Heart left ventricle (tissue), 13 donors: ENCODE measurements around the gene F8.

Experiments
- CTCF ChIP-seq, 12 donors: fragments of 200-600 bp; sonication (generic) in 4 of 12; IDR thresholded peaks; one replicate each; pipeline versions ENCODE4 v1.5.0 to v1.8.0; 2018 to 2022; ENCODE audit warnings: antibody characterized with exemption in 12 of 12, mild to moderate bottlenecking in 5 of 12
- POLR2A ChIP-seq, 2 donors: fragments of 450-650 bp; IDR thresholded peaks; one replicate each; pipeline ENCODE4 v1.6.1; 2017; ENCODE audit warnings: antibody characterized with exemption in 2 of 2, mild to moderate bottlenecking in 2 of 2, moderate library complexity in 2 of 2
- donor health status: ischemic (EF 13 %, LVEDD 7.1; RV severe dilation, severe dysfunction).
- donor health status: DM: no; HTN: yes; CAD: no.
- donor health status: DM: no; HTN: no; CAD: no.
- donor health status: ischemic (EF 25% LVEDD 6.9; RV normal size, moderate dysfunction).
- donor health status: ischemic (EF 25% LVEDD 5.7; RV mildly dilated, moderate dysfunction).
- donor health status: ischemic (EF 35%, LVEDD 5.7; RV mildly dilated, moderate dysfunction).
- donor health status: nonischemic (EF 11% LVEDD 7.7; RV severe dilation, severe dysfunction).
- donor health status: DM: yes; HTN: yes; CAD: no.
- donor health status: PGD.
- donor health status: ischemic (EF 29% LVEDD 5.4; RV normal size, mild dysfunction).
- donor health status: nonischemic (EF 23%, LVEDD 6.1; RV moderate dilation, normal function).

- TF ChIP-seq POLR2A (IDR thresholded peaks at IDR 0.05) (no peak), CTCF (IDR thresholded peaks at IDR 0.05) (no peak)
These were observed 202.7 kb downstream of the F8 start for GRCh38 chrX:154819771-154820341.
